Mesothelial cell of epicardium (in vitro differentiated cells): ENCODE data around the gene GMDS. TPM values are rescaled to one million over a fixed set of nuclear protein-coding genes. Genes with fewer than 3 reads are reported as not detected.

Experiments used
- DNase-seq, 2 experiments: peaks; one replicate each; pipeline ENCODE4 v3.0.0; 2021; ENCODE audit warnings: low spot score in 2 of 2; ENCODE audit not compliant: unreplicated experiment in 2 of 2
- H3K27ac Mint-ChIP-seq: 2 replicates; pipeline ENCODE4 v1.8.0; 2021; ENCODE audit warnings: mixed read lengths
- H3K27me3 Mint-ChIP-seq: 2 replicates; pipeline ENCODE4 v1.8.0; 2021; ENCODE audit warnings: low read depth, mixed read lengths
- H3K36me3 Mint-ChIP-seq: 2 replicates; pipeline ENCODE4 v1.8.0; 2021; ENCODE audit warnings: mixed read lengths
- H3K4me1 Mint-ChIP-seq: 2 replicates; pipeline ENCODE4 v1.8.0; 2021; ENCODE audit warnings: mixed read lengths
- H3K4me3 Mint-ChIP-seq: 2 replicates; pipeline ENCODE4 v1.8.0; 2021; ENCODE audit warnings: mild to moderate bottlenecking, moderate library complexity, mixed read lengths
- H3K9me3 Mint-ChIP-seq: 2 replicates; pipeline ENCODE4 v1.8.0; 2021; ENCODE audit warnings: mixed read lengths
- CTCF ChIP-seq: fragments of 200-600 bp; sonication (generic); IDR thresholded peaks from one replicate; pipeline ENCODE4 v1.5.0; 2021; ENCODE audit warnings: antibody characterized with exemption; ENCODE audit not compliant: unreplicated experiment
- total RNA-seq: library from RNA; stranded (reverse); gene quantifications from 3 replicates; pipeline ENCODE4 v1.2.1, GENCODE V29; 2021

The GMDS gene
- total RNA-seq, 1 donor from 2014 or later = 39.9 TPM

- no peaks in the 10 kb centered on the region for H3K27me3 Mint-ChIP-seq
- no peaks in the 10 kb centered on the region for H3K9me3 Mint-ChIP-seq
- DNase-seq = no peak
- no peak for TF ChIP-seq CTCF
- no peak overlapping the region for H3K27ac Mint-ChIP-seq
- H3K4me1 Mint-ChIP-seq = peaks cover 11% of the 10 kb centered on the region
- peaks cover 5% of the 10 kb centered on the region for H3K36me3 Mint-ChIP-seq
- H3K4me3 Mint-ChIP-seq = no peak overlapping the region
Measured at GRCh38 chr6:1652842-1653241, 592.6 kb downstream of the GMDS start.

- TF ChIP-seq CTCF = no peak
- no peak overlapping the region for H3K4me3 Mint-ChIP-seq
- peaks cover 5% of the 10 kb centered on the region for H3K36me3 Mint-ChIP-seq
- H3K4me1 Mint-ChIP-seq = peaks cover 2% of the 10 kb centered on the region
- H3K27ac Mint-ChIP-seq = no peak overlapping the region
- no peak for DNase-seq
- H3K27me3 Mint-ChIP-seq = no peaks in the 10 kb centered on the region
- no peaks in the 10 kb centered on the region for H3K9me3 Mint-ChIP-seq
Measured at GRCh38 chr6:1651362-1651761, 594.0 kb downstream of the GMDS start.

GRCh38 chr6:1645466-1646185 lies 599.8 kb downstream of the GMDS start:
- TF ChIP-seq CTCF = no peak
- no peak overlapping the region for H3K27ac Mint-ChIP-seq
- peaks cover 2% of the 10 kb centered on the region for H3K27me3 Mint-ChIP-seq
- no peaks in the 10 kb centered on the region for H3K36me3 Mint-ChIP-seq
- no peaks in the 10 kb centered on the region for H3K9me3 Mint-ChIP-seq
- H3K4me3 Mint-ChIP-seq = no peak overlapping the region
- DNase-seq = no peak
- H3K4me1 Mint-ChIP-seq = peaks cover 16% of the 10 kb centered on the region

- H3K9me3 Mint-ChIP-seq = no peaks in the 10 kb centered on the region
- H3K27me3 Mint-ChIP-seq = peaks cover 2% of the 10 kb centered on the region
- no peak overlapping the region for H3K4me3 Mint-ChIP-seq
- TF ChIP-seq CTCF = no peak
- no peaks in the 10 kb centered on the region for H3K36me3 Mint-ChIP-seq
- H3K27ac Mint-ChIP-seq = no peak overlapping the region
- peaks cover 18% of the 10 kb centered on the region for H3K4me1 Mint-ChIP-seq
- DNase-seq = no peak
Measured at GRCh38 chr6:1644516-1645060, 600.8 kb downstream of the GMDS start.

- Mint-ChIP-seq H3K27ac (no peak overlapping the region), H3K9me3 (no peaks in the 10 kb centered on the region), H3K36me3 (no peaks in the 10 kb centered on the region), H3K4me3 (no peak overlapping the region), H3K4me1 (peaks cover 18% of the 10 kb centered on the region), H3K27me3 (peaks cover 2% of the 10 kb centered on the region)
- no peak for TF ChIP-seq CTCF
- no peak for DNase-seq
Measured at GRCh38 chr6:1643830-1644445, 601.5 kb downstream of the GMDS start.
